Fibroblast of lung (primary cell): ENCODE results near the gene NUBPL. TPM values are rescaled to one million over a fixed set of nuclear protein-coding genes. Genes with fewer than 3 reads are reported as not detected.

Experiments used
- DNase-seq, 2 donors: peaks; one replicate each; pipeline versions ENCODE4 v3.0.0 to v3.0.0-alpha.2; 2010; ENCODE audit warnings: low read depth in 2 of 2
- H2AFZ ChIP-seq: 2 replicates; pipeline ENCODE4 v1.5.1; 2012; ENCODE audit warnings: low read length, control low read depth, inconsistent platforms
- H3K27ac ChIP-seq: 2 replicates; pipeline ENCODE4 v1.5.1; 2011; ENCODE audit warnings: low read length, control low read depth; ENCODE audit not compliant: insufficient read depth
- H3K27me3 ChIP-seq: 2 replicates; pipeline ENCODE4 v1.5.1; 2011; ENCODE audit warnings: mild to moderate bottlenecking, low read length; ENCODE audit not compliant: control insufficient read depth, insufficient read depth
- H3K36me3 ChIP-seq: 2 replicates; pipeline ENCODE4 v1.5.1; 2011; ENCODE audit warnings: low read length; ENCODE audit not compliant: control insufficient read depth, insufficient read depth
- H3K4me1 ChIP-seq: 2 replicates; pipeline ENCODE4 v1.5.1; 2011; ENCODE audit warnings: low read length; ENCODE audit not compliant: control insufficient read depth, insufficient read depth; ENCODE audit errors: extremely low read depth
- H3K4me2 ChIP-seq: 2 replicates; pipeline ENCODE4 v1.5.1; 2011; ENCODE audit warnings: low read length, control low read depth; ENCODE audit not compliant: insufficient read depth; ENCODE audit errors: extremely low read depth
- H3K4me3 ChIP-seq, 4 experiments: fragments of 200-600 bp in 1 of 4; sonication (generic) in 1 of 4; replicated peaks in 1 of 4; 2 replicates each; pipeline ENCODE4 v1.5.1; 2011 to 2016; ENCODE audit warnings: low read length in 4 of 4, low read depth in 3 of 4, mild to moderate bottlenecking in 3 of 4, control low read depth in 2 of 4, inconsistent platforms in 1 of 4, mixed read lengths in 1 of 4; ENCODE audit not compliant: insufficient read depth in 1 of 4; ENCODE audit errors: control extremely low read depth in 1 of 4
- H3K79me2 ChIP-seq: 2 replicates; pipeline ENCODE4 v1.5.1; 2012; ENCODE audit warnings: mild to moderate bottlenecking, low read length, inconsistent platforms; ENCODE audit not compliant: control insufficient read depth, insufficient read depth
- H3K9ac ChIP-seq: 2 replicates; pipeline ENCODE4 v1.5.1; 2011; ENCODE audit warnings: mild to moderate bottlenecking, low read length, control low read depth; ENCODE audit not compliant: insufficient read depth
- H3K9me3 ChIP-seq: 2 replicates; pipeline ENCODE4 v1.5.1; 2012; ENCODE audit warnings: low read depth, low read length; ENCODE audit not compliant: control insufficient read depth, insufficient read depth
- H4K20me1 ChIP-seq: 2 replicates; pipeline ENCODE4 v1.5.1; 2011; ENCODE audit warnings: low read length; ENCODE audit not compliant: control insufficient read depth, insufficient read depth; ENCODE audit errors: extremely low read depth
- CTCF ChIP-seq, 2 donors: IDR thresholded peaks in 1 of 2; conservative IDR thresholded peaks in 1 of 2; 1 replicate in 1 of 2; 2 replicates in 1 of 2; pipeline ENCODE4 v1.5.1; 2011 to 2012; ENCODE audit warnings: low read length in 2 of 2, control low read depth in 1 of 2, inconsistent platforms in 1 of 2, low read depth in 1 of 2, mild to moderate bottlenecking in 1 of 2
- EZH2 ChIP-seq: IDR thresholded peaks from 2 replicates; pipeline ENCODE4 v1.5.1; 2012; ENCODE audit warnings: low read length, control low read depth, mild to moderate bottlenecking; ENCODE audit errors: missing control alignments
- polyA plus RNA-seq, 2 donors: library from polyadenylated mRNA; depleted of rRNA in 1 of 2; stranded (reverse) in 1 of 2; unstranded in 1 of 2; fragments of >200 nt; gene quantifications; 2 replicates each; pipeline ENCODE4 v1.2.1, GENCODE V29; 2011 to 2012; ENCODE audit warnings: missing spikeins in 1 of 2
- total RNA-seq: library from RNA; depleted of rRNA; stranded (reverse); fragments of >200 nt; gene quantifications from 2 replicates; pipeline ENCODE4 v1.2.1, GENCODE V29; 2014

Gene NUBPL
- total and polyA plus RNA-seq, 2 donors (not counting 1 experiment from before 2014, with no cell fraction given): 9.0 to 10.7 TPM

- Histone ChIP-seq H3K4me1 (peaks cover 2% of the 10 kb centered on the region), H3K9me3 (no peaks in the 10 kb centered on the region), H3K79me2 (no peaks in the 10 kb centered on the region), H2AFZ (no peak overlapping the region), H3K27me3 (no peaks in the 10 kb centered on the region), H3K4me3 (no peak overlapping the region), H3K9ac (no peak overlapping the region), H3K27ac (peak overlapping the region; percentile 43), H4K20me1 (no peaks in the 10 kb centered on the region), H3K4me2 (peak overlapping the region; percentile 37), H3K36me3 (no peaks in the 10 kb centered on the region)
- DNase-seq: peak; percentile 80 to 91
- TF ChIP-seq EZH2 (no peak), CTCF (conservative IDR thresholded peaks at IDR 0.05 in 1 of 2, IDR thresholded peaks at IDR 0.05 in 1 of 2; ENCODE audit: low read depth in 1 of 2, low read length in 2 of 2) (no peak)
These were observed 268.0 kb downstream of the NUBPL start for GRCh38 chr14:31828946-31829868.

- Histone ChIP-seq H3K27ac (no peak overlapping the region), H4K20me1 (no peaks in the 10 kb centered on the region), H3K4me1 (no peaks in the 10 kb centered on the region), H3K79me2 (no peaks in the 10 kb centered on the region), H3K9ac (no peak overlapping the region), H2AFZ (no peak overlapping the region), H3K4me3 (no peak overlapping the region), H3K9me3 (no peaks in the 10 kb centered on the region), H3K4me2 (no peak overlapping the region), H3K27me3 (no peaks in the 10 kb centered on the region), H3K36me3 (no peaks in the 10 kb centered on the region)
- DNase-seq: peak; percentile 47 to 58
- no peak for TF ChIP-seq CTCF (conservative IDR thresholded peaks at IDR 0.05 in 1 of 2, IDR thresholded peaks at IDR 0.05 in 1 of 2; ENCODE audit: low read depth in 1 of 2, low read length in 2 of 2)
- TF ChIP-seq EZH2: no peak
These were observed 273.4 kb downstream of the NUBPL start for GRCh38 chr14:31834616-31835015.

- DNase-seq: no peak
- no peak overlapping the region for H3K4me2 ChIP-seq
- TF ChIP-seq CTCF (conservative IDR thresholded peaks at IDR 0.05 in 1 of 2, IDR thresholded peaks at IDR 0.05 in 1 of 2; ENCODE audit: low read depth in 1 of 2, low read length in 2 of 2) (no peak), EZH2 (no peak)
- no peaks in the 10 kb centered on the region for H3K36me3 ChIP-seq
- no peak overlapping the region for H3K4me3 ChIP-seq
- no peaks in the 10 kb centered on the region for H4K20me1 ChIP-seq
- no peak overlapping the region for H3K27ac ChIP-seq
- H2AFZ ChIP-seq: no peak overlapping the region
- no peaks in the 10 kb centered on the region for H3K79me2 ChIP-seq
- no peaks in the 10 kb centered on the region for H3K4me1 ChIP-seq
- no peaks in the 10 kb centered on the region for H3K27me3 ChIP-seq
- H3K9me3 ChIP-seq: no peaks in the 10 kb centered on the region
- no peak overlapping the region for H3K9ac ChIP-seq
These were observed 273.8 kb downstream of the NUBPL start for GRCh38 chr14:31835049-31835448.
